GM12875 (cell line): ENCODE data around the gene EXOC1.

Experiments used
- H3K4me3 ChIP-seq: one replicate; pipeline ENCODE4 v1.5.1; 2011; ENCODE audit warnings: low read depth, low read length, control low read depth
- CTCF ChIP-seq: IDR thresholded peaks from 2 replicates; pipeline ENCODE4 v1.5.1; 2011; ENCODE audit warnings: low read depth, mild to moderate bottlenecking, control low read depth, inconsistent platforms, low read length, moderate library complexity, borderline replicate concordance; ENCODE audit not compliant: insufficient read depth

EXOC1 gene

GRCh38 chr4:55921093-55921492 lies 67.6 kb downstream of the EXOC1 start:
- no peak overlapping the region for H3K4me3 ChIP-seq
- no peak for TF ChIP-seq CTCF

GRCh38 chr4:55925241-55925640 lies 71.8 kb downstream of the EXOC1 start:
- no peak overlapping the region for H3K4me3 ChIP-seq
- TF ChIP-seq CTCF, result no peak

- H3K4me3 ChIP-seq, result no peak overlapping the region
- no peak for TF ChIP-seq CTCF
Measured at GRCh38 chr4:55926610-55927009, 73.2 kb downstream of the EXOC1 start.

- TF ChIP-seq CTCF, result no peak
- H3K4me3 ChIP-seq, result no peak overlapping the region
Measured at GRCh38 chr4:55927803-55928437, 74.5 kb downstream of the EXOC1 start.

GRCh38 chr4:55928846-55929245 lies 75.4 kb downstream of the EXOC1 start:
- H3K4me3 ChIP-seq, result no peak overlapping the region
- TF ChIP-seq CTCF, result no peak

GRCh38 chr4:55931043-55931442 lies 77.6 kb downstream of the EXOC1 start:
- TF ChIP-seq CTCF, result no peak
- H3K4me3 ChIP-seq, result no peak overlapping the region

GRCh38 chr4:55931833-55932232 lies 78.4 kb downstream of the EXOC1 start:
- TF ChIP-seq CTCF, result no peak

More at GRCh38 chr4:55931833-55932232, 78.4 kb downstream of the EXOC1 start:
- no peak overlapping the region for H3K4me3 ChIP-seq
